Memory B cell (primary cell): ENCODE data around the gene UBE2I.
A peak's percentile ranks its signal among the peaks of the same experiment; 100 is the strongest.

Experiments used
- ATAC-seq: fragments of 150-1000 bp; cut with Tn5 transposase; 2 replicates; pipeline ENCODE4 v1.10.0; 2021; ENCODE audit warnings: low read depth, mild to moderate bottlenecking, moderate library complexity
- DNase-seq, 2 donors: peaks; one replicate each; pipeline ENCODE4 v3.0.0; 2022; ENCODE audit warnings: low spot score in 2 of 2
- H3K27ac Mint-ChIP-seq: one replicate; pipeline ENCODE4 v1.8.0; 2022; ENCODE audit warnings: mild to moderate bottlenecking, moderate library complexity, mixed read lengths
- H3K27me3 Mint-ChIP-seq: one replicate; pipeline ENCODE4 v1.8.0; 2022; ENCODE audit warnings: mixed read lengths
- H3K36me3 Mint-ChIP-seq: one replicate; pipeline ENCODE4 v1.8.0; 2022; ENCODE audit warnings: mild to moderate bottlenecking, mixed read lengths
- H3K4me1 Mint-ChIP-seq: one replicate; pipeline ENCODE4 v1.8.0; 2022; ENCODE audit warnings: mixed read lengths
- H3K4me3 Mint-ChIP-seq: one replicate; pipeline ENCODE4 v1.8.0; 2022; ENCODE audit warnings: mild to moderate bottlenecking, moderate library complexity, mixed read lengths
- H3K9me3 Mint-ChIP-seq: one replicate; pipeline ENCODE4 v1.8.0; 2022; ENCODE audit warnings: mixed read lengths

Gene UBE2I

DNA sequence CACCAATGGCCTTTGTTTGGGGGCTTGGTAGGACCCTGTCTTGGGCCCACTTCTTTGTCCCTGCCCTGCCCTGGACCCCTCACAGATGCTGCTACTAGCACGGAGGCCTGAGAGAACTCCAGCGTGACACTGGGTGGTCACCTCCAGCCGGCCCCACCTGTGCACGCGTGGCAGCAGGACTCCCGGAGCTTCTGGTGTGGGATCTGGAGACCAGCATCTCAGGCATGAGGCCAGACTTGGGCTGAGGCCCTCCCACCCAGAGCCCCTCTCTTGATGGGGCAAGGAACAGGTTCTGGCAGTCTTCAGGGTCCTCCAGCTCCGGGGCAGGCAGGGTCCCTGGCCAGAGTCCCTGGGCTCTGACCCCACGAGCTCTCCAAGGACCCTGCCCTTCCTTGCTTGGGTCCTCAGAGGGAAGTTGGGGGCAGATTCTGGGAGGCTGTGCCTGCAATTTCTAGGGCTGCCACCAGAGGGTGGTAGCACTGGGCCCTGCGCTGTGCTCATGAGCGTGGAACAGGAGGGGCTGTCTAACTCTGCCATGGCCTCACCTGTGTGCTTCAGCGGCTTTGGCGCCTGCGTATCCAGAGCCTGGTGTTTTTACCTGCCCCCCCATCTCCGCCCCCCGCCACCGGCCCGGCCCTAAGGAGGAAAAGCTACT, 21.0 kb downstream of the UBE2I start:
- no peaks in the 10 kb centered on the region for H3K9me3 Mint-ChIP-seq
- peaks cover 9% of the 10 kb centered on the region for H3K4me1 Mint-ChIP-seq
- H3K27me3 Mint-ChIP-seq = no peaks in the 10 kb centered on the region
- H3K4me3 Mint-ChIP-seq = no peak overlapping the region
- DNase-seq (peak in 1 of 2 donors; percentile 33), ATAC-seq (no peak)
- no peaks in the 10 kb centered on the region for H3K36me3 Mint-ChIP-seq
- peak overlapping the region; percentile 86 for H3K27ac Mint-ChIP-seq

DNA sequence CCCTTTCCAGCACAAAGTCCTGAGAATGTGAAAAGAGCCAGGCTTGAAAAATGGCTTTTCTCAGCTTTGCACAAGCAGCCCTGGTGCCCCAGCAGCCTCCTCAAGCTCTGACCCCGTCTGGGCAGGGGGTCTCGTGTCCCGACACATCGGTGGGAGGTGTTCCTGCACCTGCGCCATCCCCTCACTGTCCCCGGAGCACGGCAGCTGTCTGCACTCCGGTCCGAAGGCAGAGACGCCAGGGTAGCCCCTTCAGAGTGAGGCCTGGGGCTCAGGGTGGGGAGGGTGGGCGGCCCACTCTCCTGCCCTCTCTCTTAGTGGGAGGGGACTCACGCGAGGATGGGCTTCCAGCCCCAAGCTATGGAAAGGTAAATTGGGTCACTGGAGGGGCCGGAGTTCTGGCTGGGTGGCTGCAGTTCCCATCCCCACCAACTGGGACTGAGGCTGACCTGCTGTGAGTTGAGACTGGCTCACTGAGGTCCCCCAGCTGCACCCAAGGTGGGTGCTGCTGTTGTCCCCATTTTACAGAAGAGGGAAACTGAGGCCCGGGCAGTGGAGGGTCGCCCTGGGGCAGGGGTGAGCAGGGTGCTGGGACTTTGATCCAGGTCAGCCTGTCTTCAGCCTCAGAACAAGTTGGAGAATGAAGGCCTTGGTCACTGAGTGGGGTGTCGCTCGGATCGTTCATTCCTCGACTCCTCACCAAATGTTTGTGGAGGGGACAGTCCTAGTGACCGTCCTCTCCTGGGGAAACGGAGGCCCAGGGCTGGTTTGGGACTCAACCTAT, 21.7 kb downstream of the UBE2I start:
- Mint-ChIP-seq H3K27ac (peak overlapping the region; percentile 97), H3K36me3 (no peaks in the 10 kb centered on the region), H3K4me1 (peaks cover 8% of the 10 kb centered on the region), H3K9me3 (no peaks in the 10 kb centered on the region), H3K27me3 (no peaks in the 10 kb centered on the region), H3K4me3 (peak overlapping the region; percentile 84)
- peak in 1 of 2 donors; percentile 35 for DNase-seq
- ATAC-seq = no peak

DNA sequence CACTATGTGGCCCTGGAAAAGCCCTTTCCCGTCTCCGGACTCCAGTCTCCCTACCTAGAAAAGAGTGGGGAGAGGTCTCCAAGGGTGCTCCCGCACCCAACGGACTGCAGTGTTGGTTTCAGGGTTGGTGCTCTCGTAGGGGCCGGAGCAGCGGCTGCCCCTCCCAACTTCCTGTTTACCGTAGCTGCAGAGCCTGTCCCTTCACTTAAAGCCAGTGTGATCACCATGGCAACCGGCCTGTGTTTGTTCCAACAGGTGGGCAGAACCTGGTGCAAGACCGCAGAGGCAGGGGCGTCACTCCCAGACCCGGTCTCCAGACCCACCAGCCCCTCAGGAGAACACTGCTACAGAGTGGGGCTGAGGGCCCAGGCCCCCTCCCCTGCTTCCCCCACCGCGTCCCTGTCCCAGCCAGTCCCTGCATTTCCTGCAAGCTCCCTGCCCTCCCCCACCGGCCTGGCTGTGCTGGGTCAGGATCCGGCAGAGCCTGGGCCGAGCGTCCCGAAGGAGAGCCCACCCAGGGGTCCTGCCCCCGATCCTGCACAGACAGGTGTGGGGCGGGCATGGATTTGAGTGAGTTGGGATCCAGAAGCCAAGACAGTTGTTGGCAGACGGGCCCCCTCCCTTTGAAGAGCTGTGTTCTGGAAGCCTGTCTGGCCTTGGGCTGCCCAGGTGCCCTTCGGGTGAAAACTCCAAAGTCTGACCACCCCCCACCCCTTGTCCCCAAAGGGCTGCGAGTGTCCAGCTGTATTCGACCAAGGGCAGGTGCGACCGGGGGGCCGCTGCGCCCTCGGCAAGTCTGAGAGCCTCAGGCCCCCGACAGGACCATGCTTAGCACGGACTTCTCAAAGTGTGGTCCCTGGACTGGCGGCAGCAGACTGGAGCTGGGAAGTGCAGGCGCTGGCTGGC, 22.5 kb downstream of the UBE2I start:
- Mint-ChIP-seq H3K4me1 (peaks cover 6% of the 10 kb centered on the region), H3K4me3 (peak overlapping the region; percentile 84), H3K27me3 (no peaks in the 10 kb centered on the region), H3K9me3 (no peaks in the 10 kb centered on the region), H3K27ac (peak overlapping the region; percentile 97), H3K36me3 (no peaks in the 10 kb centered on the region)
- ATAC-seq = peak; percentile 72
- DNase-seq = peak; percentile 83 to 85

DNA sequence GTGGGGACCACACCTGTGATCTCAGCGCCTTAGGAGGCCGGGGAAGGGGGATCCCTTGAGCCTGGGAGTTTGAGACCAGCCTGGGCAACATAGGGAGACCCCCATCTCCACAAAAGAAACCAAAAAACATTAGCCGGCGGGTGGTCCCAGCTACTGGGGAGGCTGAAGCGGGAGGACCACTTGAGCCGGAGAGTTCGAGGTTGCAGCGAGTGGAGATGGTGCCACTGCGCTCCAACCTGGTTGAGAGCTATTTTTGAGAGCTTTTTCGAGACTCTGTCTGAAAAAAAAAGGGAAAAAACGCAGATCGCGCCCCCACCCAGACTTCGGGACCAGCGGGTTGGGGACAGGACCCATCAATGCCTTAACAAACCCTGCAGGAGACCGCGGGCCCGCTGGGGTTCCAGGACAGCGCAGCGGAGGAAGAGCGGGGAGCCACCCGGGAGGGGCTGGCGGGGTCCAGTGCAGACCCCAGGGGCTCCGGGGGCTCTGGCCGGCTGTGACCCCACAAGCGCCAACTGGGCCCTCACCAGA, 23.2 kb downstream of the UBE2I start:
- DNase-seq (no peak), ATAC-seq (no peak)
- no peaks in the 10 kb centered on the region for H3K36me3 Mint-ChIP-seq
- no peaks in the 10 kb centered on the region for H3K9me3 Mint-ChIP-seq
- peaks cover 6% of the 10 kb centered on the region for H3K4me1 Mint-ChIP-seq
- H3K27ac Mint-ChIP-seq = peak overlapping the region; percentile 97
- H3K27me3 Mint-ChIP-seq = no peaks in the 10 kb centered on the region
- peak overlapping the region; percentile 84 for H3K4me3 Mint-ChIP-seq

DNA sequence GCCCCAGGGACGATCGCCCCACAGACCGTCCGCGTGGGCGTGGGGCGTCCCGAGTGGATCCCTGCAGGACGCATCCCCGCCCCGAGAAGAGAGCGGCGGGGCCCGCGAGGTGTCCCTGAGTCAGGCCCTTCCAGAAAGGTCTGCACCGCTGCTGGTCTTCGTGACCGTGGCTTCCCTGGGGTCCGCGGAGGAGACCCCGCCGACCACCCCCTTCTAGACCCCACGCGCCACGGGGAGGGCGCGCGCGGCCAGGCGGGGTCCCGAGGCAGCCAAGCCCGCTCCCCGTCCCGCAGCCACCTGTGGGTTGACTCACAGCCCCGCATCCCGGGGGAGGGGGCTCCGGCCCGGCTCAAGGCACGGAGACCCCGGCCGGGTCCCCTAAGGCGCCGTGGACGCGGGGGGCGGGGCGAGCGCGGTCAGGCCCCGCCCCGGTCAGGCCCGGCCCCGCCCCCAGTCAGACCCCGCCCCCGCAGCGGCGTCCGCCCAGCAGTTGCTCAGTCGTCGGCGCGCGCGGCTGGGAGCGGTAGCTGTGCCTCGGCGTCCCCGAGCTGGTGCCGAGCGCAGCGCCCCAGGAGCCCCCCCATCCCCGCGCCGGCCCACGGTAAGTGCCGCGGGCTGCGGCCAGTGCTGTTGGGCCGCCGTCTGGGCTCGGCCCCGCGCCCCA, 23.8 kb downstream of the UBE2I start, which contains the start of gene BAIAP3:
BAIAP3 (plus strand) TSS at position 497 of the 664 bp plus-strand sequence. CDS start 4,905 bp downstream, outside the sequence.
- Mint-ChIP-seq H3K9me3 (no peaks in the 10 kb centered on the region), H3K36me3 (no peaks in the 10 kb centered on the region), H3K27me3 (no peaks in the 10 kb centered on the region), H3K27ac (peak within 1 kb of the TSS; percentile 97), H3K4me1 (peaks cover 6% of the 10 kb centered on the region), H3K4me3 (peak within 1 kb of the TSS; percentile 84)
- ATAC-seq (peak; percentile 39), DNase-seq (peak; percentile 59 to 69)

DNA sequence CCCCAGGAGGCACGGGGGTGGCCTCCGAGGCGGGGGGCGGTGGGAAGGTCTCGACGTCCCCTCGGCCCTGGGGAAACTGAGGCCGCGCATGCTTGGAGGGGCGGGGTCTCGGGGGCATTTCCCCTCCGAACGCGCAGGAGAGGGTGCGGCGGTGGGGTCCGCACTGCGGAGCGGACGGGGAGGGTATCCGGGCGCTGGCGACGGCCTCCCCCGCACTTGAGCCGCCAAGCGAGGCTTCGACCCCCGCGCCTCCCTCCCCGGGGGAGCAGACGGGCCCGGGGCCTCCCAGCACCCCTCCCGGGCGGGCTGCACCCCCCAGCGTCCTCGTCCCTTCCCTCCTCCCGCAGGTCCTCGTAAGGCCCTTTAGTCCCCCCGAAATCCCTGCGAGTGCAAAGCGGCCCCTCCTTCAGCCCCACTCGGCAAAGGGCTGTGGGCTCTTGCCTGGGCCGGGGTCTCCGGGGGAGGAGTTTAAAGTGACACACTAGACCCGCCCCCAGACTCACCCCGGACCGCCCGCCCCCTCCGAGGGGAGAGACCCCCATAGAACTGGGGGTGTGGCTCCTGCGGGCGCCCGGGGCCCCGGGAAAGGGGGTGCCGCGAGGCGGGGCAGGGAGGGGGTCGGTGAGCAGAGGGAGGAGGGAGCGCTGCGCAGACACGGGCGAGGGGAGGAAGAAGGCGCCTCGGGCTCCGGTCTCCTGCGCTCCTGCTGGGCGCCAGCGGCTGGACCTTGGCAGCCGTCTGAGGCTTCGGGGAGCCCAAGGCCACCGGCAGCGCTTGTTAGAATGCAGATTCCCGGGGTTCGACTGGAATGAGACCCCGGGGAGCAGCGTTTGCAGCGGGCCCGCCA, 24.6 kb downstream of the UBE2I start:
- DNase-seq = peak in 1 of 2 donors; percentile 42
- peaks cover 6% of the 10 kb centered on the region for H3K4me1 Mint-ChIP-seq
- ATAC-seq = no peak
- H3K9me3 Mint-ChIP-seq = no peaks in the 10 kb centered on the region
- no peak overlapping the region for H3K27ac Mint-ChIP-seq
- H3K27me3 Mint-ChIP-seq = no peaks in the 10 kb centered on the region
- no peaks in the 10 kb centered on the region for H3K36me3 Mint-ChIP-seq
- H3K4me3 Mint-ChIP-seq = peak overlapping the region; percentile 71

DNA sequence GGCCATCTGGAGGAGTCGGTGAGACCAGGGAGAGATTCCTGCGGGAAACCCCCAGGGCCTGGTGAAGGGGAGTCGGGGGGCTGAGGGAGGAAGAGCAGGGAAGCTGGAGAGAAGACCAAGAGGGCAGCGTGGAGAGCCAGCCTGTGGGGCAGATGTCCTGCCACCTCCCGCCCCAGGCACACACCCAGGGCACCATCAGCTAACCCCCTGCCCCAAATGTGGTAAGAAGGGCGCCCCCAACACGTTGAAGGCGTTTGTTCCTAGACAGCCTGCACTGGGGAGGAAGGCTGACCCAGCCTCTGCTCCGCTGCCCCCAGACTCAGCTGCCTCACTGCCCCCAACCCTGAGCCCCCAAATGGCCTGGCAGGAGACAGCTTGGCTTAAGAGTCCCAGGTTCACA, 25.3 kb downstream of the UBE2I start:
- Mint-ChIP-seq H3K4me1 (peaks cover 6% of the 10 kb centered on the region), H3K36me3 (no peaks in the 10 kb centered on the region), H3K4me3 (peak overlapping the region; percentile 71), H3K27me3 (no peaks in the 10 kb centered on the region), H3K9me3 (no peaks in the 10 kb centered on the region), H3K27ac (peak overlapping the region; percentile 41)
- peak in 1 of 2 donors; percentile 44 for DNase-seq
- no peak for ATAC-seq

DNA sequence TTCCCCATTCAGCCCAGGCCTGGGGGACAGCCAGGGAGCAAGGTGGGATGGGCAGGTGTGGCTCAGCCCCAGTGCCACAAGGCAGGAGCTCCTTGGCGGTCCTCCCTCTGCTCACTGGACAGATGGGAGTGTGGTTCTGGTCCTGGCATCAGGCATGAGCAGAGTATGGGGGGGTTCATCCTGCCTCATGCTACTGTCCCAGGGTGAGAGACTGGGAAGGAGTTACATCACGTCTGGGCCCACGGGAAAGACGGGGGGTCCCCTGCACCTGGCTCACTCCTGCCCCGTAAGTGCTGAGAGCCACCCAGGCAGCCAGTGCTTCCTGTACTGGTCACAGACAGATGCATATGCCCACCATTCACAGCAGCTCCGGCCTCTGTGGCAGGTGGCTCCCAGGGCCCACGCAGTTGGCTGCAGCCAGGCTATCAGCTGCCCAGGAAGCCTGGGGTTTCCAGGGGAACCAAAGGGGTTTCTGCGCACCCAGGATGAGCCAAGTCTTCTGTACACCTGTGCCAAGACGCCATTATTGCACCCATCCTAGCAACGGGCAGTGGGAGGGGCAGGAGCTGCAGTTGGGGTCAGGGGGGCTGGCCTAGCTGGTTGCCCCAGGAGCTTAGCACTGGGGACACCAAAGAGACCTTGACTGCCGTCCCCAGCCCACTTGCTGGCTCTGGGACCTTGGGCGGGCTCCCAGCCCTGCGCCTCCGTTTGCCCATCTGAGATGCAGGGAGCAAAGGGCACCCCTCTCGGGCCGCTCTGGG, 26.0 kb downstream of the UBE2I start:
- Mint-ChIP-seq H3K4me1 (peaks cover 6% of the 10 kb centered on the region), H3K27me3 (no peaks in the 10 kb centered on the region), H3K4me3 (peak overlapping the region; percentile 71), H3K36me3 (no peaks in the 10 kb centered on the region), H3K27ac (peak overlapping the region; percentile 41), H3K9me3 (no peaks in the 10 kb centered on the region)
- peak; percentile 4 for ATAC-seq
- peak in 1 of 2 donors; percentile 35 for DNase-seq

DNA sequence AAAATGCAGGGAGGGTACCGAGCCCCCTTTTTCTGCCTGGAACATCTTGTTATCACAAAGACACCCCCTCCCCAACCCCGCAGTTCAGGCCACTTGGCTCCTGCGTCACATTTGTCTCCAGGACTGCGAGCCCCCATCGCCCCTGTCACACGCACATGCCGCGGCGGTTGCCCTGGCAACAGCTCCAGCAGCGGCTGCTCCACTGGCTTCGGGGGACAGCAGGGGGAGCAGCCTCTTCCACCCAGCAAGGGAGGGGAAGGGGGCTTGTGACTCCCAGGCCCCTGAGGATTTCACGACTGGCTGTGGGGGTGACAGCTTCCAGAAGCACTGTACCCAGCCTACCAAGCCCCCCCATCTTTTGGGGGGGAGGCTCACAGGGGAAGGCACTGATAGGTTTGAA, 26.6 kb downstream of the UBE2I start:
- H3K4me3 Mint-ChIP-seq = peak overlapping the region; percentile 11
- H3K4me1 Mint-ChIP-seq = peaks cover 8% of the 10 kb centered on the region
- no peak overlapping the region for H3K27ac Mint-ChIP-seq
- H3K27me3 Mint-ChIP-seq = no peaks in the 10 kb centered on the region
- ATAC-seq (no peak), DNase-seq (peak in 1 of 2 donors; percentile 33)
- H3K36me3 Mint-ChIP-seq = no peaks in the 10 kb centered on the region
- H3K9me3 Mint-ChIP-seq = no peaks in the 10 kb centered on the region

DNA sequence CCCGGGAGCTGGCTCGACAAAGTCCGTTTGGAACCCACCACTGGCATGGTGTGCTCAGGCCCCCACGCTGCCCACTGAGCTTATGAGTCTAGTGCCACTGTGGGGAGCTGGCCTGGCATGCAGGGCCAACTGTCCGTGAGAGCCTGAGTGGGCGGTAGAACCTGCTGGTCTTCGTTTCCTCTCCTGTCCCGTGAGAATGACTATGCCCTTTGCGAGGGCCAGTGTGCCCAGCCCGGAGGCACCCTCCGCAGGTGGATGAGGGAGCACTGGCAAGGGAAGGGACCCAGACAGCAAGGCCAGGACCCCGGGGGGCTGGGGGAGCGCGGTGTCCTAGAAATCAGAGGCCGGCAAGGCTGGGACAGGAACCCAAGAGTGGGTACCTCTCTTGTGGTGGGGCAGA, 27.2 kb downstream of the UBE2I start:
- Mint-ChIP-seq H3K36me3 (no peaks in the 10 kb centered on the region), H3K4me3 (no peak overlapping the region), H3K27ac (peak overlapping the region; percentile 14), H3K27me3 (no peaks in the 10 kb centered on the region), H3K9me3 (no peaks in the 10 kb centered on the region), H3K4me1 (peaks cover 8% of the 10 kb centered on the region)
- no peak for ATAC-seq
- peak in 1 of 2 donors; percentile 22 for DNase-seq

DNA sequence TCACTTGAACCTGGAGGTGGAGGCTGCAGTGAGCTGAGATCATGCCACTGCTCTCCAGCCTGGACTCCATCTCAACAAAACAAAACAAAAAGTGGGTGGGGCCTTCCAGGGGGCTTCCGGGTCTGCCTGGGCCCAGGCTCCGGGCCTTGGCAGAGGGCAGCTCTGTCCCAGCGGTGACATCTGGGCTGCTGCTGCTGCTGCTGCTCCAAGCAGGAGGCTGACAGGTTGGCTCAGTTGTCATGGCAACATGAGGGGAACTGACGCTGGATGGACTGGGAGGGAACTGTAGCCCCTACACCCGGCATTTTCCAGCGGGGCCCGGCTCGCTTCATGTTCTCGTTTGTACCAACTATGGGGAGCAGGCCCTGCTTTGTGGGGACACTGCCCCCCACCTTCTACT, 28.1 kb downstream of the UBE2I start:
- H3K36me3 Mint-ChIP-seq = no peaks in the 10 kb centered on the region
- no peaks in the 10 kb centered on the region for H3K27me3 Mint-ChIP-seq
- no peaks in the 10 kb centered on the region for H3K9me3 Mint-ChIP-seq
- peaks cover 11% of the 10 kb centered on the region for H3K4me1 Mint-ChIP-seq
- no peak for ATAC-seq
- DNase-seq = peak in 1 of 2 donors; percentile 20
- no peak overlapping the region for H3K4me3 Mint-ChIP-seq
- H3K27ac Mint-ChIP-seq = no peak overlapping the region

DNA sequence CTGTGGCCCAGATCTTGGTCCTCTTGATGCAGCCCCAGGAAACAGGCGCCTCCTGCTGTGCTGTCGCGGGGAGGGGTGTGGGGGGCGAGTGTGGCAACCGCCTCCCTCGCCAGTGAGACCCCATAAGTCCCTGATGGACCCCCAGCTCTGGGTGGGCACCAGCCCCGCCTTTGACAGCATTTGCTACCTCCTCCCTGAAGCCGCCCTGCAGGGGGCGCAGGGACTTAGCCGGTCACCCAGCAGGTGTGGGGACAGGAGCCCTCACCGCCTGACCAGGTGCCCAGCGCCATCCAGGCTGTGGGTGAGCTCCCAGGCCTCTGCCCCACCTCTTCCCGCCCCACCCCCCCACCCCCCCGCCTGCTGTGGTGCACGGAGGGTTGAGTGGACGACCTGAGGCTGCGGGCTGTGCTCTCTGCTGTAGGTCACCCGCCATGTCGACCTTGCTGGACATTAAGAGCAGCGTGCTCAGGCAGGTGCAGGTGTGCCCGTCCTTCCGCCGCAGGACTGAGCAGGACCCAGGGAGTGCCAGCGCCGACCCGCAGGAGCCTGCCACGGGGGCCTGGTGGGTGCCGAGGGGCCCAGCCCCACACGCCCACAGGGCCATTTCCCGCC, 28.8 kb downstream of the UBE2I start:
- H3K9me3 Mint-ChIP-seq = no peaks in the 10 kb centered on the region
- H3K4me3 Mint-ChIP-seq = no peak overlapping the region
- peaks cover 2% of the 10 kb centered on the region for H3K36me3 Mint-ChIP-seq
- peak in 1 of 2 donors; percentile 50 for DNase-seq
- no peak for ATAC-seq
- peaks cover 18% of the 10 kb centered on the region for H3K4me1 Mint-ChIP-seq
- no peaks in the 10 kb centered on the region for H3K27me3 Mint-ChIP-seq
- no peak overlapping the region for H3K27ac Mint-ChIP-seq
